HG02981 (cell line): ENCODE results near the gene CSTB.
A peak's percentile ranks its signal among the peaks of the same experiment; 100 is the strongest.
"Not testable (repeated sequence)": the region's sequence is repeated elsewhere in the genome, so short reads cannot be mapped to it uniquely, and the experiment has no call there.

Source experiments
- ATAC-seq: cut with Tn5 transposase; IDR thresholded peaks from one replicate; pipeline ENCODE4 v1.9.1; 2021; ENCODE audit warnings: mild to moderate bottlenecking, moderate library complexity; ENCODE audit not compliant: unreplicated experiment

Gene CSTB, protein sequence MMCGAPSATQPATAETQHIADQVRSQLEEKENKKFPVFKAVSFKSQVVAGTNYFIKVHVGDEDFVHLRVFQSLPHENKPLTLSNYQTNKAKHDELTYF

GRCh38 chr21:43775795-43776430, at the start of gene CSTB:
Gene CSTB, minus strand, starts transcription at chr21:43776308. Its CDS starts 39 bp downstream, at chr21:43776269.
- peak; percentile 63 for ATAC-seq

- ATAC-seq: no peak
These were observed 49.3 kb upstream of the CSTB start for GRCh38 chr21:43825242-43825935.

DNA sequence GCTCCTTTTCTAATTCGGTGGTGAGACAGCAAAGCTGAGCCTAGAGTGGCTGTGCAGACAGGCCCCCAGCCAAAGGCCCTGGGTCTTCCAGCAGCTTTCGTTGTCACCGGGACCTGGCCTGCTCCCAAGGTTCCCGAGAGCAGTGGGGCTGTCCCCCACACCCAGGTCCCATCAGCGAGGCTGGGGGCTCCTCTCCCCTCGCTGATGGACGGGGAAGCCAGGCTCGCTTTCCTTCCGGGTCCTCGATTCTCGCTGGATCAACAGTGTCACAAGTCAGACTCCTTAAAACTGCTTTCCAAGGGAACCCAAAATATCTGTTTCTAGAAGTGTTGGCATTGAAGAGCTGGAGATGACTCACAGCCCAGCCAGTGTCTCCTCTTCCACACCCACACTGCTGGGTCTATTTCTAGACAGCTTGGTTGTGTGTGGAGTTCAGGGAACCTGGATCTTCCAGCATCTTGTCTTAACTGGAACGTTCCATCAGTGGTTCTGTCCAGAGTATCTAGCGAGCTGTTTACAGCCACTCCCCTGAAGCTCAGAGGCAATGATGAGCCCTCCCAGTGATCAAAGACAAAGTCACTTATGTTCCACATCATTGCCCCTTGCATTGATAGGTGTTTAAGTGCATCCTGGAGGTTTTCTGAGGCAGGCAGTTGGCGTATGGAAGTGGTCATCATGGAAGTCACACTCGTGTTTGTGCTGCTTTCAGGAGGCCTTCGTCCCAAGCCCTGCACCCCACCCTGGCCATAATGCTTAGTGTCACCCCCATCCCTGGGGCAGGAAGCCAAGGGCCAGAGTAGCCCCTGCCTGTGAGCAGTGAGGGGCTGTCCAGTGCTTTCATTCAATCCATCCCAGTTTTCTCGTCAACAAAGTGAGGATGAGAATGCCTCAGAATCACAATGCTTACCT, 48.5 kb upstream of the CSTB start:
- no peak for ATAC-seq

GRCh38 chr21:43822741-43823140, 46.6 kb upstream of the CSTB start:
- ATAC-seq: not testable (repeated sequence)

- ATAC-seq: not testable (repeated sequence)
These were observed 46.1 kb upstream of the CSTB start for GRCh38 chr21:43822166-43822565.

- no peak for ATAC-seq
These were observed 44.4 kb upstream of the CSTB start for GRCh38 chr21:43820466-43820865.

- ATAC-seq: no peak
These were observed 43.6 kb upstream of the CSTB start for GRCh38 chr21:43819511-43820405.

DNA sequence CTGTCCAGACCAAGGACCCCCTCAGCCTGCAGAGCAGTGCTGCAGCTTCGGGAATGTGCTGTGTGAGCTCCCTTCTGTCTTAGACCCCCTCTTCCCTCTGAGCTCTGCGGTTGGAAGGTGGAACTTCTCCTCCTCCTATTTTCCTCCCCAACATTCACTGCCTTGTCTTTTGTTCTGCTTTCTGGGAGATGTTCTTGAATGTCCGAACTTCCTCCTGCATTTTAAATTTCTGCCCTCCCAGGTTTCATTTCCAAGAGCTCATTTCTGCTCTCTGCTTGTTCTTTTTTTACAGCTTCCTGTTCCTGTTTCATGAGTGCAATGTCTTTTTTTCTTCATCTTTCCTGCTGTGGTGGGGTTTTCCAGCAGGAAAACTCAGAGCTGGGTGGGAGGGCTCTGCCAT, 42.6 kb upstream of the CSTB start:
- no peak for ATAC-seq

DNA sequence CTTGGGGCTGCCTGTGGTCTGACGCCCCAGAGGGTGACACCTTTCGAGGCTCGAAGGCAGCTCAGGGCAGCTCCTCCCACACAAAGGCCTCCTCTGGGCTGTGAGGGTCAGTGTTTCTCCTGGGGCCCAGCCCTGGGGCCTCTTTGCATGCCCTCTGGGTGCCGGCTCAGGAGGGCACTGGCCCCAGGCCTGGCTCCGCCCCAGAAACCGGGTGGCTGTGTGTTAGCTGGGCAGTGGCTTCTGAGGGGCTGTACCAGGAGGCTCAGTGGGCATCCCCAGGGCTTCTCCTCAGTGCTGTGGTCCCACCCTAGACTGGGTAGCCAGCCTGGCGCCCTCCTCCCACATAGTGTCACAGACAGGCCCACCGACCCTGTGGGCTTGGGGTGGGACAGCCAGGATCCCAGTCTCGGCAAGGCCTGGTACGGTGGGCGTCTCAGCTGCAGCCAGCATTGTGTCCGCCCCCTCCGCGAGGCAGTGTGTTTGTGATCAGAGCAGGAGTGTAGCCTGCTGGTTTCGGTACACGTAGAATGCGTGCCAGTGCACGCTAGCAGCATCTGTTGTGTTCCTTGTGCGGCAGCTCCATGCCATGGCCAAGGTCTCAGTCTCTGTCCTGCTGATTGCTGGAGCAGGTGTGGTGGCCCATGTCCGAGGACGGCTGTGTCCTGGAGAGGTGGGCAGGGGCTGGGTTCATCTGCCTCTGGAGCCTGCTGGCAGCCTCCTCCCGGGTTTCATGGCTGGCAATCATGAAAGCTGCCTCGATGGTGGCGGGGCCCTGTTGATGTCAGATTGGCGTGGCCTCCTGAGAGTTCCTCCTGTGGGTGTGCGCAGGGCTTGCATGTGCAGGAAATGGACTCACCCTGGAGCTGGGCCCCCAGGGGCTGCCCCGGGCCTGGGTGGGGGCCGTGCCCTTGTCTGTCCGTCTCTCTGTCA, 41.3 kb upstream of the CSTB start:
- no peak for ATAC-seq

GRCh38 chr21:43816611-43817071, 40.5 kb upstream of the CSTB start:
- no peak for ATAC-seq

DNA sequence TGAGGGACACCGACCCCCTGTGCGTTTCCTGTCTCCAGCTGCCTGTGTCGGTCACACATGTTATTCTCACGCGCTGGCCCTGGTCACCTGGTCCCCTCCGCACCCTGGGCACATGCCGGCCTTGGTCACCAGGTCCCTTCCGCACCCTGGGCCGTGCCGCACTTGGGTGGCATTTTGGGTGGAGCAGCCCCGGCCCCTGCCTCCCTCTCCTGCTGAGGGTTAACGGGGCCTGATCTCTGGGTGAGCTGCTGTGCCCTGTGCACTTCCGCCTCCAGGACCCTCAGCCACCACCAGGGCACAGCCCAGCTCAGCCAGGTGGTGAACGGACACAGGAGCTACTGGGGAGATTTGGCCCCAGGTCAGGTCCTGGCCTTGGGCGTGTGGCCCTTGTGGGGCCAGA, 39.9 kb upstream of the CSTB start:
- ATAC-seq: no peak

GRCh38 chr21:43815107-43815613, 39.1 kb upstream of the CSTB start:
- no peak for ATAC-seq

GRCh38 chr21:43814215-43815106, 38.4 kb upstream of the CSTB start:
- no peak for ATAC-seq

DNA sequence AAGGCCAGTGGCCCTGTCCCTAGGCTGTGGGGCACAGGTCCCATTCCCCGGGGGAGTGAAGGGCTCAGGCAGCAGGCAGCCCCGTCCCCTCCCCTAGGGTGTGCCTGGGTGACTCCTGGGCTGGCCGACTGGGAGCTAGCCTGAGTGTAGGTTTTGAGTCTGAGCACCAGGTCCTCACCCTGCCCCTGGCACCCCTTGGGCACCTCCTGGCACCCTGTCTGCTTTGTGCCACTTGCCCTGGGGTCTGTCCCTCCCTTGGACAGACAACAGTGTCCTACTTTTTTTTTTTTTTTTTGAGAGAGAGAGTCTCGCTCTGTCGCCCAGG, 37.5 kb upstream of the CSTB start:
- ATAC-seq: no peak

- ATAC-seq: no peak
These were observed 37.0 kb upstream of the CSTB start for GRCh38 chr21:43812957-43813655.

DNA sequence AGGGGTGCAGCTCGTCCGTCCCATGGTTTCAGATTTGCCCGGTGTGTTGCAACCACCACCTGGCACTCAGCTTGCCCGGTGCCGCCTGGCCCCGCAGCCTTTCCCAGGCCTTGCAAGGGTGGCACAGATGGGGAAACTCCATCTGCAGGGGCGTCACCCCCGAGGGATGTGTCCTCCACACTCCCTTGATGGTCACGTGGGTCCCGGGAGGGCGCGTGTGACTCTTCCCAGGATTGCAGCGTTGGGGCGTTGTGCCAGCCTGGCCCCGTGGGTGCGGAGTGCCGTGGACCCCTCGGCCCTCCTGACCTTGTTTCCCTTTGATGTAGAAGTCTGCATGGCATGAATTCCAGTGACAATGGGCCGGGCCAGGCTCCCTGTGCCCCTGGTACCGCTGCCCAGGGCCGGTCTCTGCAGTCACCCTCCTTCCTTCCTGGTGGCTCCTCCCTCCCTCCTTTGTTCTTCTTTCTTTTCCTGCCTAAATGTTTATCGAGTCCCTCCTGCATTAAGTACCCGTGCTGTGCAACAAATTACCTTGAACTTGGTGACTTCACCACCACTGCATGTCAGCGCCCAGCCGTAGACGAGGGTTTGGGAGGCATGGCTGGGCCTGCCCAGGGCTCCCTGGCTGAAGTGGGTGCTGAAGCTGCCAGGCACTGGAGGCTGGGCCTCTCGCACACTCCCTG, 36.2 kb upstream of the CSTB start:
- no peak for ATAC-seq
